Measurements from ENCODE around the gene STYK1. TPM values are rescaled to one million over a fixed set of nuclear protein-coding genes. Genes with fewer than 3 reads are reported as not detected.

The STYK1 gene, protein sequence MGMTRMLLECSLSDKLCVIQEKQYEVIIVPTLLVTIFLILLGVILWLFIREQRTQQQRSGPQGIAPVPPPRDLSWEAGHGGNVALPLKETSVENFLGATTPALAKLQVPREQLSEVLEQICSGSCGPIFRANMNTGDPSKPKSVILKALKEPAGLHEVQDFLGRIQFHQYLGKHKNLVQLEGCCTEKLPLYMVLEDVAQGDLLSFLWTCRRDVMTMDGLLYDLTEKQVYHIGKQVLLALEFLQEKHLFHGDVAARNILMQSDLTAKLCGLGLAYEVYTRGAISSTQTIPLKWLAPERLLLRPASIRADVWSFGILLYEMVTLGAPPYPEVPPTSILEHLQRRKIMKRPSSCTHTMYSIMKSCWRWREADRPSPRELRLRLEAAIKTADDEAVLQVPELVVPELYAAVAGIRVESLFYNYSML
- 12.3 and 14.4 TPM in 2 replicates for total RNA-seq

DNA sequence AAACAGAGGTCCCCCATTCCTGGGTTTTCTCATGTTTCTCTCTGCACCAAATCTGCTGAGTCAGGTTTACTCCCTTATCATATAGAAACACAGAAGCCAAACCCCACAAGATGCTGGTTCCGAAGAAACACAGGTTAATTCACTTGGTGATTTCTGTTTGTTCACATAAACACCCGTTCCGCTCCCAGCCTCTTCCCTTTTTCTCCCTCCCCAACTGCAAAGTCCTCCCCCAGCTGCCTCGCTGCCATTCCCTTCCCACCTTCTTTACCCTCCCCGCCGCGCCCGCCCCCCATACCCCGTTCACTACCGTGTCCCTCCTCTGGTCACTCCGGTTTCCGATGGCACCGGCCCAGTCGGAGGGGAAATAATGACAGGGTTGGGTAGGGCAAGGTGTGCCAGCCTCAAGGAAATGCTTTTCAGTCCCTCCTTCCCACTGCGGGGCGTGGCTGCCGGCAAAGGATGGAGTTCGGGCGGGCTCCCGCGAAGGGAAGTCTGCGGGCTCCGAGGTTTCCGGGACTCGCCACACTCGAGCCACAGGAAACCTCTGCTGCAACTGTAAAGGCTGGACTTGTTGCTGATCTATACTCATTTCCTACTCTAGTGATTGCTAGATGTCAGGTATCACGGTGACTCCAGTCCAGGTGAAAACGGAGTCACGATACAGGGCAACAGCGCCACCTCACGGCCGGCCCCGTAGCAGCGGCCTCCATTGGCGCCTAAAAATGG lies at the start of gene STYK1:
Gene STYK1, minus strand, starts transcription at position 394 of the 726 bp plus-strand sequence. CDS start 39,434 bp downstream, outside the sequence.

DNA sequence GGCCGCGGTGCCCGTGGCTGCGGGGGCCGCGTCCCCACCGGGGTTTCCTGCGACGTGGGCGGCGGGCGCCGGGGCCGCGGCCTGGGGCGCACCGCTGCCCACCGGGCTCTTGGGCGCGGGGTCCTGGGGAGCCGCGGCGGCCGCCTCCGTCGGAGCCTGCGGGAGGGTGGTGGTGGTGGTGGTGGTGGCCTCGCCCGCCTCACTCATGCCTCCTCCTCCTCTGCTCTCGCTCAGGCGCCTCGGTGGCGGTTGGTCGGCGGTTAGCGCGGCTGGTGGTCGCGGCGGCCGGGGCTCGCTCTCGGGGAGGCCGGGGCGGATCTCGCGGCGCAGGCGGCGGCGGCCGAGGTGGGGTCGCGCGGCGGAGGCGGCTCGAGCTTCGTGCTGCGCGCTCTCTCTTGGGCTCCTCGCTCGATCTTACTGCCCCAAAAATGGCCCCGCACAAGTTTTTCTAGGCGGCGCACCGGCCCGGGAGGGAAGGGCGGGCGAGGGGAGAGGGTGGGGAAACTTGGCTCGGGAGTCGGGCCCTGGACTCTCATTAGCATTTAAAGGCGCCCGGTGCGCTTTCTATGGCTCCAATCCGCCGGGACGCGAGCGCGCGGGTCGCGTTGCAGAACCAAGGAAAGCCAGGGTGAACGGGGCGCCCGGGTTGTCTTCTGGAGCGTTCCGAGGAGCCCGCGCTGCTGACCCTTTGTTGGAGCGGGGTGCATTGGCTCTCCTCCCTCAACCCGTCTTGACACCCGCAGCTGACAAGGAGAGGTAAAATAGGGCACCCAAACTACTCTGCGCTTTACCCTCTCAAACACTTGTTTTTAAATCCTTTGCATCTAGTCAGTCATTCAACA lies 49.3 kb upstream of the STYK1 start, which contains the start of gene YBX3:
Gene YBX3, minus strand, starts transcription at position 419 of the 842 bp plus-strand sequence. Its CDS starts 212 bp downstream, at position 207.

DNA sequence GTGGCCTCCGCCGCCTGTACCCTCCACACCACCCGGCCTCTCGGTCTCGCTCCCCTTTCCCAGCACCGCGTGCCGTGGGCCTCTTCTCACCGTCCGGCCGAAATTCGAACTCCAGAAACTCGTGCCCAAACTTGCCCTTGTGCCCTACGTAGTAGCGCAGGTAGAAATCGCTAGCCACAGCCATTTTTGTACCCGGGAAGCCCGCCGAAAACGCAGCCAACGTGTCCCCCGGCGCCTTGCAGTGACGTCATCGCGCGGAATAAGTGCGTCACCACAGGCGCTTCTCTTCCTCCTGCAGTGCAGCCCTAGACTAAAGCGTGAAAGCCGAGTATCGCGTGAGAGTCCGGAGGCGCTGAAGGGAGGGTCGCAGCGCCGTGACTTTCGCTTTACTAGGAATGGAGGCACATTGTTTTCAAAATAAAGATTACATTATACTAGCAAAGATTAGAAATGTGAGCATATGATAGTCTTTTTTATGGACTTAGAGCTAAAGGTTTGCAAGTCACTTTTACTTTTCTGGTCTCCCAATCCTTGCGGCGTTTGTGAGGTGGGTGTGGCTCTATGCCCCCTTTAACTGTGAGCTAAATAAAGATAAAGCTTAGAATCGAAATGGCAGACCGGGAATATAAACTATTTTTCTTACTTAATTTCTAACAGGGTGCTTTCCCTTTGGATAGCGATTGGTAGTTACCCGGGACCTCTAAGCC lies 60.4 kb downstream of the STYK1 start, which contains the start of gene MAGOHB:
Gene MAGOHB, minus strand, starts transcription at position 261 of the 707 bp plus-strand sequence. Its CDS starts 77 bp downstream, at position 184.

Other genes with a start within 250 kb of the STYK1 start
- gene KLRC2, start 238.0 kb downstream of the STYK1 start, total RNA-seq: not detected in 2 replicates
- not detected in 2 replicates for gene KLRC1, start 220.7 kb downstream of the STYK1 start, total RNA-seq
- gene EIF2S3B, start 168.2 kb downstream of the STYK1 start, total RNA-seq: 1.5 and 1.7 TPM in 2 replicates
- gene MAGOHB, start 60.4 kb downstream of the STYK1 start, total RNA-seq: 31.6 and 36.4 TPM in 2 replicates
- 395 and 439 TPM in 2 replicates for gene YBX3, start 49.3 kb upstream of the STYK1 start, total RNA-seq
- gene TAS2R7, start 128.6 kb upstream of the STYK1 start, total RNA-seq: 0.13 and 0.14 TPM in 2 replicates
- not detected in 2 replicates for gene TAS2R8, start 133.2 kb upstream of the STYK1 start, total RNA-seq
- 0.13 TPM in 1 of 2 replicates, not detected in the other for gene TAS2R9, start 136.1 kb upstream of the STYK1 start, total RNA-seq
- 1.1 TPM in 2 replicates for gene TAS2R10, start 152.3 kb upstream of the STYK1 start, total RNA-seq
- 1.9 and 2.3 TPM in 2 replicates for gene PRR4, start 175.4 kb upstream of the STYK1 start, total RNA-seq
- 22.9 and 38.6 TPM in 2 replicates for gene PRH1, start 210.2 kb upstream of the STYK1 start, total RNA-seq
- gene TAS2R13, start 235.5 kb upstream of the STYK1 start, total RNA-seq: 2.9 and 5.2 TPM in 2 replicates